WTC11 (cell line): ENCODE results near the gene RFX3. TPM values are rescaled to one million over a fixed set of nuclear protein-coding genes. Genes with fewer than 3 reads are reported as not detected.

Source experiments
- ATAC-seq: fragments of 200-7000 bp; cut with Tn5 transposase; 2 replicates; pipeline ENCODE4 v1.10.0; 2021; ENCODE audit warnings: mild to moderate bottlenecking, moderate library complexity
- CTCF ChIA-PET: fragments of 300-600 bp; sonication (Branson Sonifier 250); formaldehyde crosslinking; loops from one replicate; lab custom pipeline; 2021; ENCODE audit warnings: antibody characterized with exemption; lab: Charles Lee
- POLR2A ChIA-PET: fragments of 350-600 bp; sonication (Branson Sonifier 250); formaldehyde crosslinking; loops from one replicate; lab custom pipeline; 2021; ENCODE audit warnings: antibody characterized with exemption; lab: Charles Lee
- DNase-seq: peaks from one replicate; pipeline ENCODE4 v3.0.0; 2021; ENCODE audit warnings: low spot score
- H3K27ac Mint-ChIP-seq: 2 replicates; pipeline ENCODE4 v1.8.0; 2021; ENCODE audit warnings: mixed read lengths
- H3K27me3 Mint-ChIP-seq: 2 replicates; pipeline ENCODE4 v1.8.0; 2021; ENCODE audit warnings: low read depth, mild to moderate bottlenecking, moderate library complexity, mixed read lengths
- H3K36me3 Mint-ChIP-seq: 2 replicates; pipeline ENCODE4 v1.8.0; 2021; ENCODE audit warnings: mixed read lengths
- H3K4me1 Mint-ChIP-seq: 2 replicates; pipeline ENCODE4 v1.8.0; 2022; ENCODE audit warnings: mixed read lengths
- H3K4me3 Mint-ChIP-seq: 2 replicates; pipeline ENCODE4 v1.8.0; 2021; ENCODE audit warnings: mild to moderate bottlenecking, moderate library complexity, mixed read lengths
- H3K9me3 Mint-ChIP-seq: 2 replicates; pipeline ENCODE4 v1.8.0; 2021; ENCODE audit warnings: mixed read lengths
- ATF2 ChIP-seq: sonication (generic); formaldehyde crosslinking; IDR thresholded peaks from 2 replicates; pipeline ENCODE4 v1.8.1; 2022; ENCODE audit warnings: low read depth, missing genetic modification reagents, borderline replicate concordance
- FOXP1 ChIP-seq: sonication (generic); formaldehyde crosslinking; IDR thresholded peaks from 2 replicates; pipeline ENCODE4 v1.8.0; 2022; ENCODE audit warnings: missing genetic modification reagents, mild to moderate bottlenecking, moderate library complexity, borderline replicate concordance
- FOXP4 ChIP-seq: sonication (generic); formaldehyde crosslinking; IDR thresholded peaks from 2 replicates; pipeline ENCODE4 v1.8.0; 2022; ENCODE audit warnings: mild to moderate bottlenecking, missing genetic modification reagents
- HMGA2 ChIP-seq: fragments of 250-450 bp; sonication (Bioruptor Pico); IDR thresholded peaks from 2 replicates; pipeline ENCODE4 v1.4.0; 2021; ENCODE audit warnings: mild to moderate bottlenecking, moderate library complexity
- IRF2 ChIP-seq: sonication (generic); formaldehyde crosslinking; IDR thresholded peaks from 2 replicates; pipeline ENCODE4 v1.8.0; 2022; ENCODE audit warnings: low read depth, missing genetic modification reagents, borderline replicate concordance
- JUN ChIP-seq: sonication (generic); formaldehyde crosslinking; IDR thresholded peaks from 2 replicates; pipeline ENCODE4 v1.8.0; 2023; ENCODE audit warnings: mild to moderate bottlenecking, missing genetic modification reagents
- MLX ChIP-seq: sonication (generic); formaldehyde crosslinking; IDR thresholded peaks from 2 replicates; pipeline ENCODE4 v1.8.1; 2023; ENCODE audit warnings: mild to moderate bottlenecking, missing genetic modification reagents, moderate library complexity
- MYBL2 ChIP-seq: sonication (generic); formaldehyde crosslinking; IDR thresholded peaks from 2 replicates; pipeline ENCODE4 v1.8.1; 2023; ENCODE audit warnings: mild to moderate bottlenecking, moderate library complexity, missing genetic modification reagents
- NFATC4 ChIP-seq: fragments of 250-450 bp; sonication (Bioruptor Pico); IDR thresholded peaks from 2 replicates; pipeline ENCODE4 v1.9.0; 2021; ENCODE audit warnings: mild to moderate bottlenecking
- RORB ChIP-seq: fragments of 250-450 bp; sonication (Bioruptor Pico); IDR thresholded peaks from 2 replicates; pipeline ENCODE4 v1.9.0; 2021; ENCODE audit warnings: mild to moderate bottlenecking
- USF2 ChIP-seq: sonication (generic); formaldehyde crosslinking; IDR thresholded peaks from 2 replicates; pipeline ENCODE4 v1.8.1; 2023; ENCODE audit warnings: mild to moderate bottlenecking, missing genetic modification reagents, moderate library complexity
- ZBTB43 ChIP-seq: sonication (generic); formaldehyde crosslinking; IDR thresholded peaks from 2 replicates; pipeline ENCODE4 v1.8.1; 2023; ENCODE audit warnings: mild to moderate bottlenecking, missing genetic modification reagents
- ZNF317 ChIP-seq: sonication (generic); formaldehyde crosslinking; IDR thresholded peaks from 2 replicates; pipeline ENCODE4 v1.8.1; 2023; ENCODE audit warnings: low read depth, mild to moderate bottlenecking, moderate library complexity, missing genetic modification reagents, borderline replicate concordance
- ZNF512 ChIP-seq: sonication (generic); formaldehyde crosslinking; IDR thresholded peaks from 2 replicates; pipeline ENCODE4 v1.8.1; 2022; ENCODE audit warnings: missing genetic modification reagents, borderline replicate concordance
- ZSCAN18 ChIP-seq: fragments of 250-450 bp; sonication (Bioruptor Pico); IDR thresholded peaks from 2 replicates; pipeline ENCODE4 v2.1.2; 2022; ENCODE audit warnings: mild to moderate bottlenecking, moderate library complexity
- total RNA-seq: library from RNA; stranded (reverse); gene quantifications from 3 replicates; pipeline ENCODE4 v1.2.3, GENCODE V29; 2021

Gene RFX3
- total RNA-seq, 1 experiment from 2014 or later, result 13.7 TPM

- Mint-ChIP-seq H3K36me3 (no peaks in the 10 kb centered on the region), H3K4me3 (no peak overlapping the region), H3K27me3 (no peaks in the 10 kb centered on the region), H3K9me3 (no peaks in the 10 kb centered on the region)
- ChIA-PET CTCF (interaction anchor here (2.3 kb wide), 1 partner anchor 14 kb away, joined by 9 read pairs; no protein-coding TSS in a partner anchor), POLR2A (no interaction called here)
- DNase-seq (no peak), ATAC-seq (no peak)
- TF ChIP-seq MLX (CRISPR knock-in tag) (no peak), USF2 (no peak), MYBL2 (CRISPR knock-in tag) (no peak), FOXP1 (no peak), HMGA2 (CRISPR knock-in tag) (no peak), ZBTB43 (CRISPR knock-in tag) (no peak), ZSCAN18 (CRISPR knock-in tag) (no peak), NFATC4 (CRISPR knock-in tag) (no peak), FOXP4 (no peak), RORB (no peak), IRF2 (no peak), ATF2 (CRISPR knock-in tag) (no peak), ZNF512 (CRISPR knock-in tag) (no peak)
- TF ChIP-seq, all 79 proteins: peak for 0
- peaks cover 11% of the 10 kb centered on the region for H3K4me1 Mint-ChIP-seq
- no peak overlapping the region for H3K27ac Mint-ChIP-seq
Measured at GRCh38 chr9:3455717-3456116, 70.1 kb downstream of the RFX3 start.

GRCh38 chr9:3455094-3455493 is 70.7 kb downstream of the RFX3 start:
- Mint-ChIP-seq H3K27ac (peak overlapping the region; percentile 66), H3K9me3 (no peaks in the 10 kb centered on the region), H3K36me3 (no peaks in the 10 kb centered on the region), H3K27me3 (no peaks in the 10 kb centered on the region), H3K4me1 (peaks cover 11% of the 10 kb centered on the region), H3K4me3 (no peak overlapping the region)
- TF ChIP-seq JUN (CRISPR knock-in tag) (no peak), ZNF317 (CRISPR knock-in tag) (no peak), IRF2 (no peak)
- ChIA-PET CTCF (interaction anchor here (2.3 kb wide), 1 partner anchor 14 kb away, joined by 9 read pairs; no protein-coding TSS in a partner anchor), POLR2A (no interaction called here)
- no peak for DNase-seq
- ATAC-seq, result no peak; the same call in 1 of the 2 replicates
